ENCODE measurements around the gene USP51.
A peak's percentile ranks its signal among the peaks of the same experiment; 100 is the strongest.

Gene USP51

GRCh38 chrX:55490974-55491373 is 1.3 kb upstream of the USP51 start:
- CTCF ChIA-PET, result no interaction called here
- no peak for DNase-seq (ENCODE audit: extremely low spot score)
- TF ChIP-seq CTCF (IDR thresholded peaks at IDR 0.05; ENCODE audit: control extremely low read depth, extremely low read depth, low read depth, missing control alignments), result no peak
- POLR2A ChIA-PET, result no interaction called here

DNA sequence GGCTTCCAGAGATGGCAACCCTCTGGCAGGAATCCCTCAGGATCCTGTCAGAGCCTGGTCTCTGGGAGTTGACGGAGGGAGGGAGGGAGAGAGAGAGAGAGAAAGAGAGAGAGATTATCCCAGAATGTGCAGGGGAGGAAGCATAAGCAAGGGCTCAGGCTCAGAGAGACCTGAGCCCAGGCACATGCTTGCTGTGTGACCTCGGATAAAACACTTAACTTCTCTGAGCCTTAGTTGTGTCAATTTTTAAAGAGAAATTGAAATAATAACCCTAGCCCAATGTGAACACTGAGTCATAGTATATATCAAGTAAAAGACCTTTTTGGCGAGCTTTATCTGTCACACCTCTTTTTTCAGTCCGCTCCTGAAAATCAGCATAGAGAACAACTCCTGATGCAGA is 473 bp upstream of the USP51 start:
- POLR2A ChIA-PET, result no interaction called here
- CTCF ChIA-PET, result no interaction called here
- no peak for DNase-seq (ENCODE audit: extremely low spot score)
- no peak for TF ChIP-seq CTCF (IDR thresholded peaks at IDR 0.05; ENCODE audit: control extremely low read depth, extremely low read depth, low read depth, missing control alignments)

DNA sequence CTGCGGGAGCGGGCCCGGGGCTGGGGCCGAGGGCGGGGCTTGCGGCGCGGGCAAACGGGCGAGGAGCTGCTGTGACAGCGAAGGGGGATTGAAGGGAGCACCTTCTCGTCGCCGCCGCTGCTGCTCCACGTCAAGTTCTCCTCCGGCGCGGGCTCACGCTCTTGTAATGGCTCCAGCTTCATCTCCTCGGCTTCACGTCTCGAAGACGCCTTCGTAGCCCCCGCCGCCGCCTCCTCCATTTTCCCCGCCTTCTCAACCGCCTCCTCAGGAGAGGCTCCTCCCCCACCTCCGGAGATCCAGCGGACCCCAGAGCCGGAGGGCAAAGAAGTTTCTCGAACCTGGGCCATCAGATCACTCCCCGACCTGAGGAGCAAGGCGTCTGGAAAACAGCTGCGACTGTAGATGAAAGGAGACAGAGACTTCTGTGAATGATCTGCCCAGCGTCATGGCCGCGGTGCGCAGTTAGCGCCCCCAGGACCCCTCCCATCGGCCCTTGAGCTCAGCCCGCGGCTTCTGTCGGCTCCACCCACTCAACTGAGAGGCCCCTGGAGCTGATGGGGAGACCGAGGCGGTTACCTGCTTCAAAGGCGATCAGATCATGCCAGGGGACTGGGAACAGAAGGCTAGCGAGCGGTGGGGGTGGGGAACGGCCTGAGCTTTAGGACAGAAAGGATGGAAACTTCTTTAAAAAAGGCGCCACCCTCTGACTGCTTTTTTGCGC is 895 bp downstream of the USP51 start:
- DNase-seq (ENCODE audit: extremely low spot score), result peak; percentile 53
- ChIA-PET CTCF (interaction anchor here (0.8 to 1.4 kb wide), 3 partner anchors 37 to 680 kb away, joined by 3 read pairs; partner anchors contain the start of genes MAGEH1 and RRAGB), POLR2A (no interaction called here)
- TF ChIP-seq CTCF (IDR thresholded peaks at IDR 0.05; ENCODE audit: control extremely low read depth, extremely low read depth, low read depth, missing control alignments), result no peak

DNA sequence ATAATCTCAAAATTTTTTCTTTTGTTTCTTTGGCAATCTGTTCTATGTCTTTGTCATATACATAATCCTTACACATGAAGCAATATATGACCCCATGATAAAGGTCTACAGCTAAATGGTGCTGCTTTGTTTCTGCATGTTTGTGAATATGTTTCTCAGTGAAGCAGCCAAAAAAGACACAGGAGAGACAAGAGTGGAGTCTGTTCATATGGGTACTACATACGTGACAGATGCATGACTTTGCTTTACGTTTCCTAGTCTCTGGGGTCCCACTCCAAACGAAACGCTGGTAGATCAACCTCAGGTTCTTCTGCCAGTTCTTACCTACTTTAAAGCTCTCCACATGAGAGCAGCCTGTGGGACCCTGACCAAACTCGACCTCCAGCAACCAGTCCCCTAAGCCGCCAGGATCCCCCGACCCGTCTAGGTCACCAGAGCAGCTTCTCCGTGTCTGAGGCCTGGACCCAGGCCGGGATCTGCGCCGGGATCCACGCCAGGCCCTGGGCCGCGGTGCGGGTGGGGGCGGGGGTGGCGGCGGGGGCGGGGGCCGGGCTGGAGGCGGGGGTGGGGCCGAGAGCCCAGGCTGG is 1.5 kb downstream of the USP51 start:
- CTCF ChIA-PET, result no interaction called here
- POLR2A ChIA-PET, result no interaction called here

DNA sequence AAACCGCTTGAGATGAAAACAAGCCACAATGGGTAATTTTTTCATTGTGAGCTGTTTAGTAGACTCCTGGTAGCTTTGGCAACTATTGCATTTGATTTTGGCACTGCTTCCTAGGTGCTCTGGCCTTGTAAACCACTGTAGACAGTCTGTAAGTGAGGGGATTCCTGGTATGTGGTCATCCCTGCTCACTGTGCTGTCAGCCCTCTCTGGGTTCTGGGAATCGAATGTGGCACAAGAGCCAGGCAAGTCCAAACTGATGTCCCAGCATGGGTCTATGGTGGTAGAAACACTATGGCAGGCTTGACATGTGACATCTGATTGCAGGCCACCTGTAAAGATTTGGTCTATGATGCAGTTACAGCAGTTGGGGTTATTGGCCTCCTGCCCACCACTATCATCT is 2.5 kb downstream of the USP51 start:
- POLR2A ChIA-PET, result no interaction called here
- CTCF ChIA-PET, result no interaction called here
- no peak for TF ChIP-seq CTCF (IDR thresholded peaks at IDR 0.05; ENCODE audit: control extremely low read depth, extremely low read depth, low read depth, missing control alignments)
- no peak for DNase-seq (ENCODE audit: extremely low spot score)

More for the DNA sequence above, 1.5 kb downstream of the USP51 start:
- no peak for TF ChIP-seq CTCF (IDR thresholded peaks at IDR 0.05; ENCODE audit: control extremely low read depth, extremely low read depth, low read depth, missing control alignments)
- no peak for DNase-seq (ENCODE audit: extremely low spot score)

DNA sequence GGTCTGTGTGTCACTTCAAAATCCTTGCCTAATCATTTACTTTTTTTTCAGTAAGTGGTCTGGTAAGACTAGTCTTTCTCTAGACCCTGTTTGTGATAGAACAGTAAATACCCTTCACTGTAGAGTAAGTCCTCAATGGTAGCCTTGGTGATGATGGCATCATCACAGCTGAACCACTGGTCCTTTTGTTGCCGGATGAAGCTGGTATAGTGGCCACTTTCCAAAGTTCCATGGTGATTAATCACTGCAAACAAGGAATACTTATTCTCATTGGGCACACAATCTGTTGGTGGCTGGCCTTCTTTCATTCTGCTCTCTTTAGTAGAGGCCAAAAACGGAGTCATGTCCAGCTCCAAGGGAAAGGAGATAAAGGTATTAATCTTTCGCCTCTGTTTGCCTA is 2.9 kb downstream of the USP51 start:
- no peak for TF ChIP-seq CTCF (IDR thresholded peaks at IDR 0.05; ENCODE audit: control extremely low read depth, extremely low read depth, low read depth, missing control alignments)
- DNase-seq (ENCODE audit: extremely low spot score), result no peak
- ChIA-PET CTCF (no interaction called here), POLR2A (no interaction called here)

All from GM10248 (cell line).